Measurements from ENCODE around the gene PAIP2B.
"Not testable (repeated sequence)": the region's sequence is repeated elsewhere in the genome, so short reads cannot be mapped to it uniquely, and the experiment has no call there.

The PAIP2B gene

DNA sequence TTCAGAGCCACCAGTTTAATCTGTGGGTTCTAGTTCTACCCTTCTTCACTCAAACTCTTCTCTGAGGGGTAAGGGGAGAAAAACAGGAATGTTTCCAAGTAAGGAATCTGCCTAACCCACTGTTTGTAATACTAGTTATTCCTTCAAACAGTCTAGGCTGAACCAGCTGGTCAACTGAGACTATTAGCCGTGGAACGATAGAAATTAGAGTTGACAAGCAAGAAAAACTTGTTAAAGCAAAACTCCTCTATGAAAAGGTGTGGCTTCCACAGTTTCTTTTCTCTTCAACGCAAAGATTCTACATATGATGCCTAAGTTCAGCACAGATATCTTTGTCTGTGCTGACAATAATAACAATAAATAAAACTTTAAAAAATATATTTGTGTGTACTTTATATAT is 11.5 kb downstream of the PAIP2B start:
- no peak for DNase-seq

DNA sequence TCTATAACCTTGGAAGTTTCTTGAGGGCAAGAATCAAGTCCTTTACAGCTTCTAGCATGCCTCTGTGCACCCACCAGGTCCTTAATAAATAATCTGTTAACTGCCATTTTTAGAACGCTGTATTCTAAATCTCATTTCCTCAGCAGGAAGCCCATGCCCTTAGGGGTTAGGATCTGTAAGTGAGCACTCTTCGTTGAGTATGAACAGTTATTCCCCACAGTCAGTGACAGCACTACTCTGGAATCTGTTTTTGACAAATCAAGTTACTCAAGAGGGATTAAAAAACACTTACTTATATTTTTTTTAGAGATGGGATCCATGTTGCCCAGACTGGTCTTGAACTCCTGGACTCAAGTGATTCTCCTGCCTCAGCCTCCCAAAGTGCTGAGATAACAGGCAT is 14.6 kb downstream of the PAIP2B start:
- no peak for DNase-seq

DNA sequence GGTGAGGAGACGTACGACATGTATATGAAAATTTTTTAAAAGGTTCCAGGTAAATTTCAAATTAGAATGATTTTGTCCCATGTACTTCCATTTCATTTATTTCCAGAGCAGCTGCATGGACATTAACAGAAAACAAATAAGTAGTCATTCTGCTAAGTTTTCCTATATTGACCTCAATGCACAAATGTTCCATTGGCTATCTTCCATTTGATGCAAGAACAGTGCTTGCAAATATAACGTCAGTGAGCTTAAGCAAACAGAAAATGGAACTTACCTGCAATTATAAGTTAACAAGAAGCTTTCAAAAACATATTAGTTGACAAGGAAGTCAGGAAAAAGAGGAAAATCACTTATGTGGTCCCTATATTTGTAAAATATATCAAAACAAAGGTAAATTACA is 16.6 kb downstream of the PAIP2B start:
- DNase-seq, result no peak

DNA sequence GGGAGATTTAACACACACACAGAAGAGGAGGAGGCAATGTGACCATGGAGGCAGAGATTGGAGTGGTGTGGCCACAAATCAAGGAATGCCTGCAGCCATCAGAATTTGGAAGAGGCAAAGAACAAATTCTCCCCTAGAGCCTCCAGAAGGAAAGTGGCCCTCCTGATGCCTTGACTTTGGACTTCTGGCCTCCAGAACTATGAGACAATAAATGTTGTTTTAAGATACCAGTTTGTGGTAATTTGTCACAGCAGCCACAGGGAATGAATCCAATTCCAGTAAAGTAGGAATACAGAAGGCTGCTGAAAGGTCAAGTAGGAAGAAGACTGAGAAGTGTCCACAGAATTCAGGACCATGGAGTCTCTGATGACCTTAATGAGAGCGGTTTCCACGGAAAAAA is 18.1 kb downstream of the PAIP2B start:
- DNase-seq, result no peak

DNA sequence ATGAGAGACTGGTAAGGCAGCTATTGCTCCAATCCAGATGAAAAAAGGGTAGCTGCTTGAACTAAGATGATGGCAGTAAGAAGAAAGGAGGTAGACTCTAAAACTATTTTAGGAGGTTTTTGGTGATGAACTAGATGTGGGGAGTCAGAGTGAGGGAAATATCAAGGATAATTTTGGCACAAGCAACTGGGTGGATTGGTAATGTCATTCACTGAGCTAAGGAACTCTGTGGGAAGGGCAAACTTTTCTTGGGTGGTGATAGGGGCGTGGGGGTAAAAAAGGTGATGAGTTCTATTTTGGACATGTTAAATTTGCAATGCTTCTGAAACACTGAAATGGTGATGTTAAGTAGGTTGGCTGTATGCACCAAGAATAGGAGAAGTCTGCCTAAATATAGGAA is 19.3 kb downstream of the PAIP2B start:
- DNase-seq, result no peak

DNA sequence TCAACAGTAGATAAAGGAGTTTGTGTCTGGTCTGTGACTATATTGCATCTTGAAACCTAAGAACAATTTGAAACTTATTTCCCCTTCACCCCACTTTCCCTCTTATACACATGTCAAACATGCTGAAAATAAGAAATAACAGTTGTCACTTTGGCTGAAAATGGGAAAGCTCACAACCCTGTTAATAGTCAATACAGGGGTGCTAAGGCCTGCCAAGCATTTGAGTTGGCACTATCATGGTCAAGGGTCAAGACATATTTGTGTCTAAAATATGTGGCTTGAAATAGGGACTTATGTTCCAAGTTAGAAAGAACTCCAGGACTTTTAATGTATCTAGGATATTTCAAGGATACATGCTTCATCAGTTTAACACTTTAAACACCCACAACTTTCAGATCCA is 20.6 kb downstream of the PAIP2B start:
- no peak for DNase-seq

DNA sequence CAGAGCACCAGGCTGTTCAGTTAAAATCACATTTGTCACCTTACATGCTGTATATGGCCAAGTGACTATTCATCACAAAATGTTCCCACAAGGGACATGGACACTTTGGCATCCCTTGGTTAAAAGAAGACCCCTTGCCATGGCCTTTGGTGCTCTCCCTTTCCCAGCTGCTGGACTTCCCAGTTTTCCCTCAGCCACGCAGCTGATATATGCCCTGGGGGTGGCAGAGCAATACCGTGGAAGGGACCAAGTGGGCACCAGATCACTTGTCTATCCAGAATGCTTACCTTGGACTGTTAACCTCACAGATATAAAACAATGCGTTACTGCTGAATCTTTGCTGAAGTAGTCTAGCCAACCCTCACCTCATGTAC is 35.3 kb downstream of the PAIP2B start:
- no peak for DNase-seq

DNA sequence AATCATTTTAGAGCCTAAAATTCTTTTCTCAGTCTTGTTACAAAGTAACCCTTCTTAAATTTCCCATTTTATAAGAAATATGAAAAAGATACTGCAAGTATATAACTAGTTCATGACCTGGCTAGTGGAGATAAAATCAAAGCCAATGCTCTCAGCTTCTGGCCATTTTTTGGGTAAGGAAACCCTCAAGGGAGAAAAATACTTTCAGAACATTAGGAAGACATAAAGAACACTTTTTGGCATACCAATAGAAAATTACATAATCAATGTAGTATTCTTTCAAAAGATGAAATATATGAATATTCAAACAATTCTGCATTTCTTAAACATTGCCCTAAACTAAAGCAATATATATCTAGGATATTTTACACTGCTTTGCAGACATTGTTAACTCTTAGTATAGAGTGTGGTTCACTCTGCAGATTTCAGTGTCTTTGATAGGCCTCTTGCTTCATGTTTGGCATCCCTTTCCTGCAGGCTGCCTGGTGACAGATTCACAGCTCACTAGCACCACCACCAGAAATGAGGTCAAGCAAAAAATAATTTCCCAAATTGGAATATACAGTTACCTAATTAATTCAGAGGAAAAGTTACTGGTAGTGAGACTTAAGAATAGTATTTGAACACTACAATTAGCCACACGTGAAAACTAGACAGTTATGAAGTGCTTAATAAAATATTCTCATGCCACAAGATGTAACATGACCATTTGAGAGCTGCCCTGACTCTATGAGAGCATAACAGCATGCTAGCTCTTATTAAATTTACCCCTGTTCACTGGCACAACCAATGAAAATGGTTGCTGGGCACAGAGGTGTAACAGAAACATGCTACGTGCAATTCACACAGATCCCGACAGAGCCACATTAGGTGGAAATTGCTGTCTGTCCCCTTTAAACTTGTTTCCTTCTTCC is 36.0 kb downstream of the PAIP2B start:
- DNase-seq, result peak; percentile 23

DNA sequence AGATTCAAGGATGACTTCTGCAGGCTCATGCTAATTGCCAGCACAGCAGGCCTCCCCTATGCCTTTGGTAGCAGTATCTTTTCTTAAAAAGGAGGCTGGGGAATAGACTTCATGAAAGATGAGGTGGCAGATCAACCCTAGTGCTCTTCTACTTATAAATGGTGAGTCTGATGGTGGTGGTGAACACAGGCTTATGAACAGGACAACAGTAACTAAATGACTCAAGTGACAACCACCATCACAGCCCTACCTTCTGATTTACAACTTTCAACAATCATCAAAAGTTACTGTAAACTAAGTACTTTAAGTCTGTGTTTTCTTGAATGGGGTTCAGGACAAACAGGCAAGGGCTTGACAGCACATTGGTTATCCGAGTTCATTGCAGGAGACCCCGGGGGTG is 39.3 kb downstream of the PAIP2B start:
- no peak for DNase-seq

DNA sequence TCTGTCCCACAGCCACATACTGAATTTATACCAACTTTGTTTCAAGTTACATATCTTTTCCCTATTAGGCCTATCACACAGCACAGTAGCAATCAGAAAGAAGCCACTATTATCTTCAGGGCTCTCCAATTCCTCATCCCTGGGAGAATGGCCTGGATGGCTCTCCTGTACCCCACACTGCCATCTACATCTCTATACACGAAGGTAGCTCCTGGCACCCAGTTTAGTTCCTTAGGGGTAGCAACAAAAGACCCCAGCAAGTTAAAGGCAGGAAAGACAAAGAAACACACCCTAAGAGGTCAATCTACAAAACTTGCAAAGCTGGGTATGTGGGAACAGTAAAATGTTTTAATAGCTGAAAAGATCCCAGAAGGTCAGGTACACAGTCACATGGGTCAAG is 39.9 kb downstream of the PAIP2B start:
- no peak for DNase-seq

DNA sequence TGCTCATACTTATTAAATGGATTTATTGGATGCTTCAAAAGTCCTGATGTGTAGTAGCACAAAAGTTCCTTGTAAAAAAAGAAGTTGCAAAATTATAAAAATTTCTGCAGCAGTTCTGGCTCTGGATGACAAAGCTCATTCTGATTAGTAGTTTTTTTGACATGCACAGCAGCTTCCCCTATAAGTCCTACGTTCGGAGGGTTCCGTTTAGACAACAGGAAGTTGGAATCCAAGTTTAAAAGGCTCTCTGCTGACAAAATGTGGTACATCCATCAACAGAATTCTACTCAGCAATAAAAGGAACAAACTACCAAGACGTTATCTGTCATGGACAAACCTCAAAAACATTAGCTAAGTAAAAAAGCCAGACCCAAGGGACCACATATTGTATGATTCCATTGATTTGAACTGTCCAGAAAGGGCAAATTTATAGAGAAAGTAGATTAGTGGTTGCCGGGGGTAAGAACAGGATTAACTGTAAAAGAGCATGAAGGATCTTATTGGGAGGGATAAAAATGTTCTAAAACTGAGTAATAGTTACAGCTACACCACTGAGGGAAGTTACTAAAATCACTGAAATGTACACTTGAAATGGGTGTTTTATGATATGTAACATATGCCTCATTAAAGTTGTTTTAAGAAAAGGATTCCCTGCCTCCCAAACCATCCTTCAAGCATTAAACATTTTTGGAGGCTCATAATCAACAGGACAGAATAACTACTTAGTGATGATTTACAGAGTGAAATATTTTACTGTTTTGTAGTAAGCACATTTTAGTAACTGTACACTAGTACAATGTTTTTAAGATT is 43.4 kb downstream of the PAIP2B start:
- DNase-seq, result not testable (repeated sequence)

DNA sequence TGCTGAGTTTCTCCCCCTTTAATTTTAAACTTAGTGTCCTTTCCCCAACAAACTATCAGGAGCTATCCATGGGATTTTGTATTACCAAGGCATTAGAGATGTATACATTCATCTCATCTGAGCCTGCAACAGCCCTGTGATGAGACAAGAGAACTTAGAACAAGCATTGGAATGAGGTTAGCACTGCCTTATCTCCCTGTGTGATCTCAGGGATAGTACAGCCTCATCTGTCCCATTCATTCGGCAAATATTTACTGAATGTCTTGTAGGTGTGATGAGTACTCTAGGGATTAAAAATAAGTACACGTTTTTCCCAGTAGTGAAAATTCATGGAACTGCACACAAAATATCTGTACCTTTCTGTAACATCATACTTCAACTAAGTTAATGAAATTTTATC is 45.6 kb downstream of the PAIP2B start:
- DNase-seq, result no peak

DNA sequence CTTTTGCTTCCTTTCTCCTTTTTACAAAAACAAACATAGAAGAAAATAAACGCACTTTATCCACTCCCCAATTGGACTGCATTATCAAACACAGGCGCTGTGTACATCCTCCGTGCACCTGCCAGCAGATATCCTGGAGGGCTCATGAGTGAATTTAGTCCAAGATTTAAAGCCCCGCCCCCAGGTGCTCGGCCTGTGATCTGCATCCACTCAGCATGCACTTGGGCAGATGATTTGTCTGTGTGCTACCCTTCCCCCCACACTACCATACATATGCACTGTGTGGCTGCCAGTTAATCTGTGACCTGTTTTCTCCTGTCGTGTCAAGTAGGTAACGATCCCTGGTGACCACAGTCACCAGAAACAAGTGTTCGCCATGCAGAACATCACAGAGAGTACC is 48.1 kb downstream of the PAIP2B start:
- DNase-seq, result not testable (repeated sequence)

DNA sequence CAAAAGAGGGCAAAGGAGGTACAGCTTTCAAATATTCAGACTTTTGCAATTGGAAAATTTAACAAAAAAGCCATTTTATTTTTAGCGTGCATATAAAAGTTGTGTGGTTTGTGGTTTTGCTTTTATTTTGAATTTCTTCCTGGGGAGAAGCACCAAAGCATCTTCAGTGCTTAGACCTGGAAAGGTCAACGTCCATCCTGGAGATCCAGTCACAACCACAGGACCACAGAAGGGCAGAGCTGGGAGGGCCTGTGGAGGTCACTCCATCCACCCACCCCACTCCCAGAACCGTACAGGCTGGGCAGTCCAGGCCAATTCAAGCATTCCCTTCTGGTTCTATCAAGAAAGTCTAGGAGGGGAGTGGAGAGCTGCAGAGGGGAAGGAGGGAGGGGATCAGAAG is 52.7 kb downstream of the PAIP2B start:
- no peak for DNase-seq

DNA sequence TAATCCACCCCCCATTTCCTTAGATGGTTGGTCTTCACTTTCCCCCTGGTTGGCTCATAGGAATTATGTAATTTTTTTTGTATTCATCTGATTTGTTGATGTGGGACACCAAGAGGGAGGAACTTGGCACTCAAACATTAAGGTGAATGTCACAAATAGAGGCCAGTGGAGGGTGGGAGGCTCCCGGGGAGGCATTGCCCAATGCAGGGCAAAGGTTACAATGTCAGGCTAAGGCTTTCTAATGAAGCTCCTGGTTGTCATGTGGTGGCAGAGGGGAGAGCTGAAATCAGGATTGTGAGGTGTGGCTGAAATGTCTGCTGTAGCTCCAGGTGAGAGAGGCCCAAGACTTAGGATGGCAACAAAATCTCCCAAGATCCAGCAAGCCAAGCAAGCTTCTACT is 53.8 kb downstream of the PAIP2B start:
- no peak for DNase-seq

DNA sequence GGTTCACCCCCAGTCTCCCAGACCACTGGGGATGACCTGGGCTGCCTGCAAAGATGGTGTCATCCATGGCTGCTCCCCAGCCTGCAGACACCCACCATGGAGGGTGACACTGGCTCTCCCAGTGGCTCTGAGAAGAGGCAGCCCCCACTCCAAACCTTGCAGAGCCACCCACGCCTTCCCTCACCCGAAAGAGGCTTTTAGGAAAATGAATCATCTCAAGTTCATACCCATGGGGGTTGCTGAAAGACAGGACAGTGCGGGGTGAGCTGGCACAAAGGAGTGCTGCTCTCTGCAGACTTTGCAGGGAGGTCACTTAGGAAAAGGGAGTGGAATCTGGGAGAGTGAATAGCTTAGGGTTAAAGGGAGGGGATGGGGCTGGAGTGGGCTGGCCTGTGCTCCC is 60.1 kb downstream of the PAIP2B start:
- DNase-seq, result no peak

DNA sequence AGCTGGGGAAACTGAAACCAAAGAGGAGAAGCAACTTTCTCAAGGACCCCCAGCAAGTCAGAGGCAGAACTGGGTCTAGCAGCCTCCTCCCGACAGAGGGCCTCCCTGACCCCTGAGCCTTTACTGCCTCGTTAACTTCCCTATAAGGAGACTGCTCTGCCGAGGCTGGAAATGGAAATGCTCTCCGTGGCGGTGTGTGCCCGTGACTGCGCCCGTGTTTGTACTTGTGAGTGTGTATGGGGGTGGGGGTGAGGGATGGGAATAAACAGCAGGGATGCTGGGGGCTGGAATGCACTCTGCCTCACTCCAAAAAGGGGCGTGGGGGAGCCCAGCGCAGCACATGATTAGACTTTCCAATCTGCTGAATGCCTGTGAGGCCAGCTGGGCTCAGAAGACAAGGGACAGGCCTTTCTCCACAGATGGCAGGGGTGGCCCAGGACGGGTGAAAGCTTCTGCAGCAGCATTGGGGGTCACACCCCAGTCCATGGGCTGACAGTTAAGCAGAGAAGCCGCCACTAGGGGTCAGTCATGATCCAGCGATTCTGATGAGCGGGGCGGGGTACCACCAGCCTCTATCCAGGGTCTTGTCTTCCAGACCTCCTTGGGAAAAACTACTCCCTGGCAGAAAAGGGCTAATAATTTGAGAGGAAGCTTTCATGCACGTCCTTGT is 69.6 kb downstream of the PAIP2B start:
- peak; percentile 68 for DNase-seq

DNA sequence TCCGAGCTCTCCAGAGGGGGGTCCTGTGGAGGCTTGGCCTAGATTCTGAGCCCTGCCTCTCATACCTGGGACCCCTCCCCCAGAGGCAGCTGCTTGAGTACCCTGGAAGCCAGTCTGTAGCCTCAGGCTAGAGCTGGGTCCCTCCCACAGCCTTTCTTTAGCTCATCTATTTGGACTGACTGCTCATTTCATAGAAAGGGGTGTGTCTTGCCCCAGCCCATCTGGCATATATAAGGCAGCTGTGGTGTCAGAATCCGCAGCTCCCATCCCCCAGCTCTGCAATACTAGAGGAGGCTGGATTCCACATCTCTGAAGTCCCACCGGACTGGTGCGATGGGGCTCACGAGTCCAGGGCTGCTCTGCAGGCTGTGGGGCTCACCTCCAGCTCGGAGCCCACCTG is 70.3 kb downstream of the PAIP2B start:
- DNase-seq, result no peak

DNA sequence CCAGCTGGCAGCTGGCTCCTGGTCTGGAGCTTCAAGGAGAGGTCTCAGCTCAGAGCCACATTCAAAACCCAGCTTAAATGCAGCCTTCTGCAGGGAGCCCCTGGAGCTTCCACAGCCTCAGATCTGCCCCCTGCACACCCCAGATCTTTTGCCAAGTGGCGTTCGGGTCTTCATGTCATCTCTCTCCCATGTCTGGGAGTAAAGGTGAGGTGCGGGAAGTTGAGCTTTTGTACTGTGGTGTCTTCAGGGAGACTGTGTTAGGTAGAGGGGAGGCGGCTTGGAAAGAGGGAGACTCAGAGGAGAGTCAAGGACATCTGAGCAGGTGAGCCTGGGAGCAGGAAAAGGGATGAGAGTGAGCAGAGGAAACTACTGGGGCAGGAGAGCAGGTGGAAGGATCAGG is 71.1 kb downstream of the PAIP2B start:
- no peak for DNase-seq

DNA sequence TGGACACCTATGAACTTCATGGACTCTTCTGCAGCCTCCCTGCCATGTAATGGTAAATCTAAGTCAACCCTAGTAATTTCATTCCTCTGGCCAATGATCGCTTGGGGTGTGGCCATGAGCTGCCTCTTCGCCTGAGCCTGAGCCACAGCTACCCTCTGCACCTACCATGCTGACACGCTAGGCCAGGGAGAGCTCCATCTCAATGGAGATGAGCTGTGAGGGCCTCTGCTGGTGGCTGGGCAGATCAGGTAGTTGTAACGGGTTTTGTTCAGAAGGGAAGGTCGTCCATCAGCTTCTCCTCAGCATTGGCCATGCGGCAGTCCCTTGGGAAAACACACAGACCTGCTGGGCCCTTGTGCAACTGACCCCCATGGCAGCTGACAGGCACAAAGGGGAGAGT is 72.1 kb downstream of the PAIP2B start:
- peak; percentile 38 for DNase-seq

DNA sequence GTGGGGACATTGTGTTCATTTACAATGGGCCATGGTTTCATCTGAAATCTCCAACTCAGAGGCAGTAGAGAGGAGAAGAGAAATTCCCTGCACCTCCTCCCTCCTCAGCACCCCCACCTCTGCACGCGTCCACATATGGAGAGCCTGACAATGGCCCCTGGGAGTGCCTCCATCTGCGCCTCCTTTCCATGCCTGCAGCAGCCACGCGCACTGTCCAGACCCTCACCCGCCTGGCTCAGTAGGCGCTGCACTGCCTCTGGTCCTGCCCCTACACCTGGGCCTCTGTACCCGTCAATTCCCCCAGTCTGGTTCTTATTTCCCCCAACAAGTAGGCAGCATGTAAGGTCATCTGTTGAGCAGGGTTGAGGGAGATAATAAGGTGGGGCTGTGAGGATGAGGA is 72.6 kb downstream of the PAIP2B start:
- no peak for DNase-seq

DNA sequence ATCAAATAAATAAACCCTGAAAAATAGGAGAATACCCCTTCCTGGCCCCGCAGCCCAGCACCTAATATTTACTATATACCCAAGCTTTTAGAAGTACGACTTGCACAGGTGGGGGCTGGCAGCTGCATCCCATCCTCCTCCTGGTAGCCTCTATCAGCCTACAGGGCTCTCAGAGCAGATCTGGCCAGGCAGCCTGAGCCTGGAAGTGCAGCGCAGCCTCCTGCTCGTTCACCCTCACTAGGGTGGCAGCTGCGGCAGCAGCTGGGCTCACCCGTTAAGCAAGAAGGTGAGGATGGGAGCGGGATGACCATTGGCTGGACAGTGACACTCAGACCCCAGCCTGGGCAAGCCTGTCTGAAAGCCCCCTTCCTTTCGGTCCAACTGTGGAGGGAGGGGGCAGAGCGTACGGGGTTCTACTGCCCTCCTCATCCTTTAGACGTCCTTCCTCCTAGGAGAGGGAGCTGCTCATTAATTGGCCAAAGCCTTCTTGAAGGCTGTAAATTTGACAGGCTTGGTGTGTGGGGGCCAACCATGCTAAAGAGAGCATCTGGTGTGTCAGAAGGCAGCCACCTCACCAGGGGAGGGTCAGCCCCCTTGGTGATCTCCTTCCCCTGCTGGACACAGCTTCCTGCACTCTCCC is 73.2 kb downstream of the PAIP2B start:
- DNase-seq, result no peak

DNA sequence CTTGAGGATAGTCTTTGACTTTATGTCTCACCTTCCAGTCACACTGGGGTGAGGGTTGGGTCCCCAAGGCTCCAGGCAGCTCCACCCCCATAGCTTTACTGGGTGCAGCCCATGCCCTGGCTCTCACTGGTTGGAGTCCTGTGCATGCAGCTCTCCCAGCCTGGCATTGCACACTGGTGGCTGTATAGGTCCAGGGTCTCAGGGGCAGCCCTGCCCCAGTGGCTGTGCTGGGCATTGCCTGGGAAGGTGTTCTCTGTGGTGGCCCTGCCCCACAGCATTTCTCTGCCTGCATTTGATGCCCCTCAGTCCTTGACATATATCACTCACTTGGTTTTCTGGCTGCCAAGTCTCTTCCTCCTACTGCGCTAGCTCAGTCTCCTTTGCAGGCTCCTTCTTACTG is 75.3 kb downstream of the PAIP2B start:
- no peak for DNase-seq
